ENCODE results near the gene CNTNAP2.

DNA sequence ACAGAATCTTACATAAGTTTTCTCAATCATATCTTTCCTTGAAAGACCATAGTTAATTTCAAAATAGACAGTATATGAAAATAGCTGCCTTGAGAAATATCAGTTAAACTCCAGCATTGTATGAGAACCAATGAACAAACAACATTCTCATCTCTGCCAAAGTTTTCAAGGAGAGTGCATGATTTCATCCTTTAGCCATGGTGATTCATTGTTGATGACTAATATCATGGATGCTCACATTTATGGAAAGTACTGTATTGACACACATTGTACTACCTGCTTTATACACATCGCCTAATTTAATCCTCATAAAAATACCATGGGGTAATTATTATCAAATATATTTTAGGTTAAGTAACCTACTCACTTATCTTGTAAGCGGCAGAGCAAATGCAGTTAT lies 250.3 kb downstream of the CNTNAP2 start:
- TF ChIP-seq EZH2 (IDR thresholded peaks at IDR 0.05; ENCODE audit: borderline replicate concordance, low read depth, low read length, severe bottlenecking), result no peak
- TF ChIP-seq, protein P1, sequence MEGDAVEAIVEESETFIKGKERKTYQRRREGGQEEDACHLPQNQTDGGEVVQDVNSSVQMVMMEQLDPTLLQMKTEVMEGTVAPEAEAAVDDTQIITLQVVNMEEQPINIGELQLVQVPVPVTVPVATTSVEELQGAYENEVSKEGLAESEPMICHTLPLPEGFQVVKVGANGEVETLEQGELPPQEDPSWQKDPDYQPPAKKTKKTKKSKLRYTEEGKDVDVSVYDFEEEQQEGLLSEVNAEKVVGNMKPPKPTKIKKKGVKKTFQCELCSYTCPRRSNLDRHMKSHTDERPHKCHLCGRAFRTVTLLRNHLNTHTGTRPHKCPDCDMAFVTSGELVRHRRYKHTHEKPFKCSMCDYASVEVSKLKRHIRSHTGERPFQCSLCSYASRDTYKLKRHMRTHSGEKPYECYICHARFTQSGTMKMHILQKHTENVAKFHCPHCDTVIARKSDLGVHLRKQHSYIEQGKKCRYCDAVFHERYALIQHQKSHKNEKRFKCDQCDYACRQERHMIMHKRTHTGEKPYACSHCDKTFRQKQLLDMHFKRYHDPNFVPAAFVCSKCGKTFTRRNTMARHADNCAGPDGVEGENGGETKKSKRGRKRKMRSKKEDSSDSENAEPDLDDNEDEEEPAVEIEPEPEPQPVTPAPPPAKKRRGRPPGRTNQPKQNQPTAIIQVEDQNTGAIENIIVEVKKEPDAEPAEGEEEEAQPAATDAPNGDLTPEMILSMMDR (IDR thresholded peaks at IDR 0.05; ENCODE audit: borderline replicate concordance, extremely low read depth, low read length, poor library complexity, severe bottlenecking), result no peak
